HG02759 (cell line): ENCODE data around the gene SNCB.

Source experiments
- ATAC-seq: cut with Tn5 transposase; IDR thresholded peaks from one replicate; pipeline ENCODE4 v1.9.1; 2021; ENCODE audit warnings: mild to moderate bottlenecking, moderate library complexity; ENCODE audit not compliant: unreplicated experiment

SNCB gene

GRCh38 chr5:176646049-176646706, 15.8 kb upstream of the SNCB start:
- ATAC-seq = no peak

DNA sequence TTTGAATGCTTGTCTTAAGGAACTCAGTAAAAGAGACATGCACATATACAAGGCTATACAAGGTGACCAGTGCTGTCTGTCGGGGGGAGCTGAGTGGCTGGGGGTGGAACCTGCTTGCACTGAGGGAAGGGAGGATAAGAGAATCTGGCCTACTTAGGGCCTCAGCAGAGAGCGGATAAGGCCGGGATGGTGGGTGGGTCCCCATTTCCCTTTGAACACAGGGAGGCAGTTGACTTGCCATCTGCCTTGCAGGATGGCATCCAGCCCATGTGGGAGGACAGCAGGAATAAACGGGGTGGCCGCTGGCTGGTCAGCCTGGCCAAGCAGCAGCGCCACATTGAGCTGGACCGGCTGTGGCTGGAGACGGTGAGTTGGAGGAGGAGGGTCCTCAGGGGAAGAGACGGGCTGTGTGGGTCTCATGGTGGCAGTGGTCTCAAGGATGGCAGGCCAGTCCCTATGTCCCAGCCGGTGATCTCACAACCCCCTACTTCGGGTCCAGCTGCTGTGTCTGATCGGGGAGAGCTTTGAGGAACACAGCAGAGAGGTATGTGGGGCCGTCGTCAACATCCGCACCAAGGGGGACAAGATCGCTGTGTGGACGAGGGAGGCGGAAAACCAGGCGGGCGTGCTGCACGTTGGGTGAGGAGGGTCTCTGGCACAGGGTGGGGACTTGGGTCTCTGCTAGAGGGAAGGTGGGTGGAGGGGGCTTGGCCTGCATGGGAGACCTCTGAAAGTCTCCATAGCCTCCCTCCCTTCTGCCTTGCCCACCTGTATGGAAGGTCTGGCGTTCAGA, 14.7 kb upstream of the SNCB start:
- no peak for ATAC-seq

GRCh38 chr5:176644294-176644693, 14.0 kb upstream of the SNCB start:
- ATAC-seq = no peak

GRCh38 chr5:176643491-176644219, 13.3 kb upstream of the SNCB start:
- no peak for ATAC-seq

- ATAC-seq = no peak
These were observed 12.5 kb upstream of the SNCB start for GRCh38 chr5:176642675-176643490.

DNA sequence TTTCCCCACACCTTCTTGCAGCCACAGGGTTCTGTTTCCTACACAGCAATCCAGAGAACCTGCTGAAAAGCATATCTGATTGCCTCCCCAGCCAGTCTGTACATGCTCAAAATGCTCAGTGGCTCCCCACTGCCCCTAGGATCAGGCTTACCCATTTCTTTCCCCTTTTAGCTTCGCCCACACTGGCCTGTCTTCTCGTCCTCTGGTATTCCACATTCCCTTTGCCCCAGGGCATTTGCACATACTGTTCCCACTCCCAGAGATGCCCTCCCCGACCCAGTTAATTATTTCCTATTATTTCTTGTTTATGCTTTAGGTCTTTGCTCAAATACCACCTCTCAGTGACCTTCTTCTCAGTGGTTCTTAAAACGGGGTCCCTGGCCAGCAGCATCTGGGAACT, 10.3 kb upstream of the SNCB start:
- no peak for ATAC-seq

GRCh38 chr5:176639981-176640380, 9.6 kb upstream of the SNCB start:
- ATAC-seq = no peak

- no peak for ATAC-seq
These were observed 8.9 kb upstream of the SNCB start for GRCh38 chr5:176639208-176639607.

DNA sequence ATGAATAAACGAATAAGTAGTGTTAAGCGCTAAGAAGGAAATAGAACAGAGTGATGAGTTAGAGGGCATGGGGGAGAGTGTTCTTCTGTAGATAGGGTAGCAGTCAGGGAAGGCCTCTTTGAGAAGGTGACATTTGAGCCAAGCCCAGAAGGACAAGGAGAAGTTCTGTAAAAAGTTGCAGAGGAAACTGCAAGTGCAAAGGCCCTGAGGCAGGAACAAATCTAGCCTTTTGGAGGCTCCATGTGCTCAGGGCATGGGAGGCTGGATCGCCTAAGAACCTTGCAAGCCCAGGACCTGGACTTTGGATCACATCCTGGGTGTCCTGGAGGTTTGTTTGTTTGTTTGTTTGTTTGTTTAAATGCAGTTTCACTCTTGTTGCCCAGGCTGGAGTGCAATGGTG, 8.1 kb upstream of the SNCB start:
- no peak for ATAC-seq

- ATAC-seq = no peak
These were observed 7.2 kb upstream of the SNCB start for GRCh38 chr5:176637556-176637955.

GRCh38 chr5:176636426-176636825, 6.1 kb upstream of the SNCB start:
- ATAC-seq = no peak

GRCh38 chr5:176633598-176633997, 3.3 kb upstream of the SNCB start:
- no peak for ATAC-seq

GRCh38 chr5:176632745-176633144, 2.4 kb upstream of the SNCB start:
- ATAC-seq = no peak

- ATAC-seq = no peak
These were observed 1.3 kb upstream of the SNCB start for GRCh38 chr5:176631383-176632200.

GRCh38 chr5:176630681-176631222, 418 bp upstream of the SNCB start:
- no peak for ATAC-seq

GRCh38 chr5:176629317-176629852, 949 bp downstream of the SNCB start:
- ATAC-seq = no peak

GRCh38 chr5:176628406-176629228, 1.7 kb downstream of the SNCB start:
- ATAC-seq = no peak

GRCh38 chr5:176627582-176627981, 2.8 kb downstream of the SNCB start:
- ATAC-seq = no peak

DNA sequence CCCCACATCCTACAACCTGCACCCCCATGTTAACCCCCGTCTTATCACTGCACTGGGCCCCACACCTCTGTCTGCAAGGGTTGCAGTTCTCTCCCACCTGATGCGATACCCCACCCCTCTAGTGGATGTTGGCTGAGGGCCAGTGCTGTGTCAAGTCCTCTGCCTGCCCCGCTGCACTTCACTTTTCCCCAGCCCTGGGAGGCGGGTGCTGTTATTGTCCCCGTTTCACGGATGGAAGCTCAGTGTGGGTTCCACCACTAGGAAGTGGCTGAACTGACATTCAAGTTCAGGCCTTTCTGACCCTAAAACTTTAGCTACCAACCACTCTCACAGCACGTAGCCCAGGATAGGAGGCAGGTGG, 3.5 kb downstream of the SNCB start:
- no peak for ATAC-seq
